Hematopoietic multipotent progenitor cell (in vitro differentiated cells): ENCODE measurements around the gene ZNF783. TPM values are rescaled to one million over a fixed set of nuclear protein-coding genes. Genes with fewer than 3 reads are reported as not detected.
A peak's percentile ranks its signal among the peaks of the same experiment; 100 is the strongest.
"Not testable (repeated sequence)": the region's sequence is repeated elsewhere in the genome, so short reads cannot be mapped to it uniquely, and the experiment has no call there.

Source experiments
- DNase-seq, 3 donors: peaks; one replicate each; pipeline ENCODE4 v3.0.0-alpha.2; 2011 to 2015; ENCODE audit warnings: low read depth in 2 of 3, low spot score in 2 of 3
- total RNA-seq: library from RNA; depleted of rRNA; stranded (reverse); fragments of >200 nt; gene quantifications from one replicate; pipeline ENCODE4 v1.2.3, GENCODE V29; 2012

The ZNF783 gene
- 19.9 TPM for total RNA-seq

- peak; percentile 90 to 92 (median 92) for DNase-seq
These were observed at the start of gene ZNF783 for GRCh38 chr7:149261829-149262617. ZNF783 (plus strand) TSS chr7:149262196; CDS start chr7:149262334, 138 bp downstream.

GRCh38 chr7:149214020-149214720 lies 47.8 kb upstream of the ZNF783 start:
- DNase-seq, result no peak

DNA sequence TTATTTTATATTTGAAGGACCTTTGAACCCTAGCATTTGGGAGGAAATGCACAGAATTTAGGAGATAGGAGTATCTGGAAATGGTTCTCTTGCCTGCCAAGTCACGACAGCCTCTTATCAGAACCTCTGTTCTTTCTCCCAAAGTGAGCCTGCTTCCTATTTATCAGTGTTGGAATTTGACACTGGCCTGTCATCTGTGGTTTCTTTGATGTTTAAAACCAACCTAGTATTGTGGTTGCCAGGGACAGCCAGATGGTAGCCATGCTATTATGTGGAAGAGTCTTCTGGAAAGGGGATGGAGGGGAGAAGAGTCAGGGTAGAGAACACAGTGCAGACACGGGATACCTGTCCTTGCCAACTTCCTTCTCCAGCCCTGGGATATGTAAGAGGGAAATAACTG lies 45.6 kb upstream of the ZNF783 start:
- DNase-seq, result no peak

- DNase-seq, result no peak
These were observed 44.4 kb upstream of the ZNF783 start for GRCh38 chr7:149217570-149217969.

- no peak for DNase-seq
These were observed 43.3 kb upstream of the ZNF783 start for GRCh38 chr7:149218469-149219420.

- DNase-seq, result no peak
These were observed 41.5 kb upstream of the ZNF783 start for GRCh38 chr7:149220534-149220933.

- DNase-seq, result no peak
These were observed 38.8 kb upstream of the ZNF783 start for GRCh38 chr7:149223176-149223575.

- DNase-seq, result no peak
These were observed 38.2 kb upstream of the ZNF783 start for GRCh38 chr7:149223761-149224160.

- DNase-seq, result no peak
These were observed 37.6 kb upstream of the ZNF783 start for GRCh38 chr7:149224352-149224751.

- no peak for DNase-seq
These were observed 36.9 kb upstream of the ZNF783 start for GRCh38 chr7:149225106-149225505.

DNA sequence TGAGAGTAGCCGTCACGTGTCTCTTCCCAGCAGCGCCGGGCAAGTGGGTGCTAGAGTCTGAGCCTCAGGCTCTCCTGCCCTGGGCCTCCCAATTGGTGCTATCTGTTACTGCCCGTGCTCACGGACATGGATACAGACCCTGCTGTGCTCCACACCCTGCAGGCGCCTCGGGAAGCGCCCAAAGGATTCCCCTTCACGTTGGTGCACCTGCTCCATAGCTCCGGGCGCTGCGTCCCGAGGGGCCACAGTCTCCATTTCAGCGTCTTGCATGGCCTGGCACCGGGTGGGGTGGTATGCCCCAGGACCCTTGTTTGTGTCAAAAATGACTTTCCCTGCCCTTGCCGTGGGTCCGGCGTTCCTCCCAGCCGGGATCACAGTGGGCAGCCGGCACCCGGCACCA lies 36.3 kb upstream of the ZNF783 start:
- no peak for DNase-seq

DNA sequence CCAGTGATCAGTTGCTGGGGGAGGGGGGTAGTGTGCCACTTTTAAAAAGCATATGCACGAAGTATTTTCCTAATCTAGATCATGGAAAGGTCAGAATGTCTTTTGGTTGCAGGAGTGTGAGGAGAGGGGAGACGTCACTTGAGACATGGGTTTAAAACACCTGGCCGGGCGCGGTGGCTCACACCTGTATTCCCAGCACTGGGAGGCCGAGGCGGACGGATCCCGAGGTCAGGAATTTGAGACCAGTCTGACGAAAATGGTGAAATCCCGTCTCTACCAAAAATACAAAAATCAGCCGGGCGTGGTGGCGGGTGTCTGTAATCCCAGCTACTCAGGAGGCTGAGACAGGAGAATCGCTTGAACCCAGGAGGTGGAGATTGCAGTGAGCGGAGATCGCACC lies 35.6 kb upstream of the ZNF783 start:
- DNase-seq, result not testable (repeated sequence)

DNA sequence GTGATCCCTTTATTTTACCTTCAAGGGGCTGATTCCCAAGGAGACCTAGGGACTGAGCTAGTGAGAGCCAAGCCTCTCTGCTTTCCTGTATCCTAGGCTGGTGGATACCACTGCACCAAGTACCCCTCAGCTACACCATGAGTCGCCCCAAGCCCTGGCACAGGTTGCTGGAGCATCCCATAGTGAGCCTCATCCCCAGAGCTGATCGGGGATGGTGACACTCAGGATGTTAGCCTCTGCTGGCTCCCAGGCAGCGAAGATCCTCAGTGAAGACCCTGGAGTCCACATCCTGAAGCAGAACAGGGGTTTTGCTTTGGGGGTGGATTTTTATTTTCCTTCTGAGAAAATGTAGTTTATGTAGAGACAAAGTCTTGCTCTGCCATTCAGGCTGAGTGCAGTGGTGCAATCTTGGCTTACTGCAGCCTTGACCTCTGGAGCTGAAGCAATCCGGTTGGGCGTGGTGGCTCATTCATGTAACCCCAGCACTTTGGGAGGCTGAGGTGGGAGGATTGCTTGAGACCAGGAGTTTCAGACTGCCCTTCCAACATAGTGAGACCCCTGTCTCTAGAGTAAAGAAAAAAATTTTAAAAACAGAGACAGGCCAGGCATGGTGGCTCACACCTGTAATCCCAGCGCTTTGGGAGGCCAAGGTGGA lies 35.0 kb upstream of the ZNF783 start:
- no peak for DNase-seq

DNA sequence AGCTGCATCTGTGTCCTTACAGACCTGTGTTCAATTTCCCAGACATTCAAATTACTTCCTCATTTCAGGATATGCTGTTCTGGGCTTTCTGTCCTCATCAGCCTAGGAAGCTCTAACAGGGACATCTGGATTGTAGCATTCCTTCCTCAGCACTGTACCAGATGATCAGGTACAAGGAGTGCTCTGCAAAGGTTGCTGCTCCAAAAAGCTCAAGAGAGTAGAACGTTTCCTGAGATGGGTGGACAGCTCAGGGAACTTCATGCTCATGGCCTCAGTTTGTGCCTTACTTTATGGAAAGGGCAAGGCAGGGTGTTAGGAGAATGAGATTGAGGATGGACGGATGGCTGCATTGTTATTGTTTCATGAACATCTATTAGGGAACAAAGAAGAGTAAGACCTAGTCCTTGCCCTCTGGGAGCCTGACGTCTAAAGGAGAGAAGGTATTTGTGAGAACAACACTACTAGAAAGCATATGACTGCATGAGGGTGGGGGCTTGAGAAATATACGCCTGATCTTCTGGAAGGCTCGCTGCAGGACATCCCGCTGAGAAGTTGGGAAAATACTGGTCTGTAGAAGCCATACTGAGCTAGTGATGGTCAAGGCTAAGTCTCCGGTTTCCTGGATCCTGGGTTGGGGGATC lies 33.0 kb upstream of the ZNF783 start:
- DNase-seq, result no peak

DNA sequence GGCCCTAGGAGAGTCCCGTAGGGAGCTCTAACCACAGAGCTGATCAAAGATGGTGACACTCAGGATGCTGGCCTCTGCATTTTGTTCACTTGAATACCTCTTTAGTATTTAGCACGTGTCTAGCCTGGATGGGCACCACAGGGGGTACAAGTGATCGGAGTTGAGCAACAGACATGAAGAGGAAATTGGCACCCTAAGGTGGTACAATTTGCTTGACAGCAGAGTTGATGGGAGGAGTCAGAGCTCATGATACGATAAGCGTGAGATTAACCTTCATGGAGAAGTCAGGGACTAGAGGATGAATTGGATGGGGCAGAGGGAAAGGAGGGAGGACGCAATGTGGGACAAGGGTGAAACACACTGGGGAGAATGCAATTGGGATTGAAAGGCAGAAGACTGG lies 32.5 kb upstream of the ZNF783 start:
- DNase-seq, result no peak

- no peak for DNase-seq
These were observed 29.6 kb upstream of the ZNF783 start for GRCh38 chr7:149232362-149232761.

GRCh38 chr7:149233655-149234204 lies 28.3 kb upstream of the ZNF783 start:
- DNase-seq, result not testable (repeated sequence)

GRCh38 chr7:149237502-149237901 lies 24.5 kb upstream of the ZNF783 start:
- DNase-seq, result no peak

DNA sequence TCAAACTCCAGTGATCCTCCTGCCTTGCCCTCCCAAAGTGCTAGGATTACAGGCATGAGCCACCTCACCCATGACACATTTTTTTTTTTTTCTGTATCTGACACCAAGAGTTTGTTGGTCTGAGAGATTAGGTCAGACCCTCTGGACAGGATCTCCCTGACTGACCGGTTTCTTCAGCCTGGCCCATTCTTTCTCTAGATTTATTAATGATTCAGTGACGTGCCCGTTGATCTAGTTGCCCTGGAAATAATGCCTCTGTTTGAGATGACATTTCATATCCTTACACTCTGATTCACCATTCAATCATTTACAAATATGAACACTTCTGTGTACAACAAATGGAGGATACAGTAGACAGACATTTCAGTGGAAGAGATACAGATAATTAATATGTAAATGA lies 23.9 kb upstream of the ZNF783 start:
- DNase-seq, result no peak
